Fibroblast of villous mesenchyme (primary cell): ENCODE results near the gene ZRSR2. TPM values are rescaled to one million over a fixed set of nuclear protein-coding genes. Genes with fewer than 3 reads are reported as not detected.

Experiments
- DNase-seq: peaks from one replicate; pipeline ENCODE4 v3.0.0-alpha.2; 2010; ENCODE audit warnings: low read depth
- H3K4me3 ChIP-seq: 2 replicates; pipeline ENCODE4 v1.5.1; 2011; ENCODE audit warnings: low read depth, mild to moderate bottlenecking, low read length
- total RNA-seq: library from RNA; depleted of rRNA; stranded (reverse); fragments of >200 nt; gene quantifications from 2 replicates; pipeline ENCODE4 v1.2.3, GENCODE V29; 2012
- TF ChIP-seq, protein P1 (sequence below): IDR thresholded peaks from 2 replicates; pipeline ENCODE4 v1.5.1; 2012; ENCODE audit warnings: low read depth, mild to moderate bottlenecking, low read length; ENCODE audit not compliant: insufficient read depth

ZRSR2 gene
- total RNA-seq, 1 donor, result 5.6 TPM

DNA sequence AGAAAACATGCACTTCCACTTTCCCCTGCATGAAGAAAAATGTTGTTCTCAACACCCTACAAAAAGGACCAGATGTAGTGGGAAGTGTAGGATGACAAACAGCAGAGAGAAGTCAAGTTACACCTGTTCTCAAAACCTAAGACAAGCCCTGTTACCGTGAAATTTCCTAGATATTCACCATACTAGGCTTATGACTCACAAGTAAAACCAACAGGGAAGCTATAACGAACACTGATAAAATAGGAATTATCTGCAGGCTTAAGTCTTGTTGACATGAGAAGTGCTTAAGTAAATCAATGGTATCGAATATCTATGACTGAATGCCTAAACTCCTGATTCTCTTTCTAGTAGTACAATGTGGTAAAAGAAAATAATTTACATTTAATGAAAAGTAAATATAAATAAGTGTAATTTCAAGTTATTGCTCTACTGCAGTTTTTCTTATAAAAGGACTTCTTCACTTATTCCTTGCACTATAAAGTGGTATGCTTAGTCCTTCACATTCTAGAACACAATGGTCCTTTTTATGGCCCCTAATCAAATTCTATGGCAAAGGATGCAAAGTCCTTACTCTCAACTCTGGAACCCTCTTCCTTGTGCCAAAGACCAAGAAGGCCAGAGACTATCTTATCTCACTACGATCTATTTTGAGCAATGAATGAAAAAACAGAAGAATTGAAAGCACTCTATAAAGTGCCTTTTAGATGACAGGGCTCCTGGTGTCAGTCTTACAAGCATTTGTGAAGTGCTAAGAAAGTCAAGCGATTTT lies 44.7 kb downstream of the ZRSR2 start:
- DNase-seq, result peak; percentile 45

DNA sequence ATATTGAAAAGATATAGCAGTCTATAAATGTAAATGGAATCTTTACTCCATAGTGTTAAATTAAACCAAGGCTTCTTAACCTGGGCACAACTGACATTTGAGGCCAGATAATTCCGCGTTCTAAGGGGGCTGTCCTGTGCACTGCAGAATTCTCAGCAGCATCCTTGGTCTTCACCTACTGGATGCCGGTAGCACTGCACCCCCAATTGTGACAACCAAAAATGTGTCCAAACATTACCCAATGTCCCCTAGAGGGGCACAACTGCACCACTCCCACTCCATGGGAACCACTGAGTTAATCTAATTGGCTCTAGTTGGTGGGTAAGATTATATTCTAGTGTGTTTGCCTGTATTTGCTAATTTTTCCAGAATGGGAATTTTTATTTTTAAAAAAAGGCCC lies 47.7 kb downstream of the ZRSR2 start:
- H3K4me3 ChIP-seq, result no peak overlapping the region
- TF ChIP-seq, protein P1, sequence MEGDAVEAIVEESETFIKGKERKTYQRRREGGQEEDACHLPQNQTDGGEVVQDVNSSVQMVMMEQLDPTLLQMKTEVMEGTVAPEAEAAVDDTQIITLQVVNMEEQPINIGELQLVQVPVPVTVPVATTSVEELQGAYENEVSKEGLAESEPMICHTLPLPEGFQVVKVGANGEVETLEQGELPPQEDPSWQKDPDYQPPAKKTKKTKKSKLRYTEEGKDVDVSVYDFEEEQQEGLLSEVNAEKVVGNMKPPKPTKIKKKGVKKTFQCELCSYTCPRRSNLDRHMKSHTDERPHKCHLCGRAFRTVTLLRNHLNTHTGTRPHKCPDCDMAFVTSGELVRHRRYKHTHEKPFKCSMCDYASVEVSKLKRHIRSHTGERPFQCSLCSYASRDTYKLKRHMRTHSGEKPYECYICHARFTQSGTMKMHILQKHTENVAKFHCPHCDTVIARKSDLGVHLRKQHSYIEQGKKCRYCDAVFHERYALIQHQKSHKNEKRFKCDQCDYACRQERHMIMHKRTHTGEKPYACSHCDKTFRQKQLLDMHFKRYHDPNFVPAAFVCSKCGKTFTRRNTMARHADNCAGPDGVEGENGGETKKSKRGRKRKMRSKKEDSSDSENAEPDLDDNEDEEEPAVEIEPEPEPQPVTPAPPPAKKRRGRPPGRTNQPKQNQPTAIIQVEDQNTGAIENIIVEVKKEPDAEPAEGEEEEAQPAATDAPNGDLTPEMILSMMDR, result peak; percentile 27
- DNase-seq, result no peak

More for the DNA sequence above, 44.7 kb downstream of the ZRSR2 start:
- TF ChIP-seq, protein P1, result no peak
- no peak overlapping the region for H3K4me3 ChIP-seq

GRCh38 chrX:15841853-15842516 lies 51.7 kb downstream of the ZRSR2 start:
- DNase-seq, result no peak
- no peak overlapping the region for H3K4me3 ChIP-seq
- TF ChIP-seq, protein P1, result no peak

GRCh38 chrX:15843960-15844359 lies 53.7 kb downstream of the ZRSR2 start:
- TF ChIP-seq, protein P1, result no peak
- H3K4me3 ChIP-seq, result no peak overlapping the region
- no peak for DNase-seq

- H3K4me3 ChIP-seq, result no peak overlapping the region
- DNase-seq, result no peak
- TF ChIP-seq, protein P1, result no peak
Measured at GRCh38 chrX:15848576-15848975, 58.3 kb downstream of the ZRSR2 start.

- DNase-seq, result no peak
- H3K4me3 ChIP-seq, result no peak overlapping the region
- TF ChIP-seq, protein P1, result peak; percentile 30
Measured at GRCh38 chrX:15849555-15849954, 59.3 kb downstream of the ZRSR2 start.
